Gastrocnemius medialis (tissue), 4 donors: ENCODE measurements around the gene VIL1. TPM values are rescaled to one million over a fixed set of nuclear protein-coding genes. Genes with fewer than 3 reads are reported as not detected.

Experiments
- ATAC-seq, 2 donors: fragments of 150-250 bp; one replicate each; pipeline ENCODE4 v1.9.1; 2016
- DNase-seq, 2 donors: peaks; one replicate each; pipeline ENCODE4 v3.0.0-alpha.2; 2019
- H3K27ac ChIP-seq, 4 donors: fragments of 200-600 bp; sonication (generic); 1 replicate in 1 of 4; 2 replicates in 3 of 4; pipeline ENCODE4 v1.5.1; 2016 to 2018; ENCODE audit warnings: mild to moderate bottlenecking in 2 of 4, moderate library complexity in 1 of 4
- H3K27me3 ChIP-seq, 3 donors: fragments of 200-600 bp; sonication (generic) in 2 of 3; 1 replicate in 1 of 3; 2 replicates in 2 of 3; pipeline versions ENCODE4 v1.5.1 to v1.6.0; 2016 to 2019; ENCODE audit warnings: mild to moderate bottlenecking in 1 of 3, moderate library complexity in 1 of 3
- H3K36me3 ChIP-seq, 2 donors: fragments of 200-600 bp; sonication (generic) in 1 of 2; one replicate each; pipeline ENCODE4 v1.5.1; 2017 to 2018
- H3K4me1 ChIP-seq, 2 donors: fragments of 200-600 bp; sonication (generic) in 1 of 2; one replicate each; pipeline ENCODE4 v1.5.1; 2016 to 2017; ENCODE audit warnings: mild to moderate bottlenecking in 2 of 2
- H3K4me3 ChIP-seq, 4 donors: fragments of 200-600 bp; sonication (generic) in 3 of 4; 1 replicate in 1 of 4; 2 replicates in 3 of 4; pipeline ENCODE4 v1.5.1; 2016 to 2019; ENCODE audit warnings: mild to moderate bottlenecking in 2 of 4
- H3K9me3 ChIP-seq, 3 donors: fragments of 200-600 bp; sonication (generic) in 2 of 3; 1 replicate in 1 of 3; 2 replicates in 2 of 3; pipeline ENCODE4 v1.5.1; 2016 to 2019
- CTCF ChIP-seq, 5 experiments: fragments of 450-650 bp in 3 of 5; fragments of 200-600 bp in 2 of 5; sonication (generic) in 2 of 5; IDR thresholded peaks in 4 of 5; conservative IDR thresholded peaks in 1 of 5; 1 replicate in 4 of 5; 2 replicates in 1 of 5; pipeline ENCODE4 v1.5.1; 2016 to 2019; ENCODE audit warnings: antibody characterized with exemption in 5 of 5, mild to moderate bottlenecking in 3 of 5, moderate library complexity in 3 of 5
- POLR2A ChIP-seq, 2 donors: fragments of 450-650 bp; IDR thresholded peaks; one replicate each; pipeline ENCODE4 v1.6.1; 2017; ENCODE audit warnings: antibody characterized with exemption in 2 of 2, mild to moderate bottlenecking in 2 of 2, moderate library complexity in 2 of 2
- in situ Hi-C, 4 donors: fragments of 200-750 bp; cut with MboI; loops; one replicate each; pipeline versions ENCODE4 v1.15.0 to v1.8.0; 2017; ENCODE audit warnings: low sequenced_read_pairs in 4 of 4
- intact Hi-C: fragments of 100-400 bp; cut with DNase I; formaldehyde crosslinking; loops from one replicate; pipeline ENCODE4 v1.15.1; 2023; ENCODE audit warnings: low total_unique reads
- total RNA-seq, 4 donors: library from RNA; depleted of rRNA; stranded (reverse); fragments of >200 nt; gene quantifications; one replicate each; pipeline versions ENCODE4 v1.1.0 to v1.2.3, GENCODE V29; 2016

VIL1 gene
- total RNA-seq, 4 donors from 2014 or later, result 0.03 to 1.8 TPM; not detected in 2

DNA sequence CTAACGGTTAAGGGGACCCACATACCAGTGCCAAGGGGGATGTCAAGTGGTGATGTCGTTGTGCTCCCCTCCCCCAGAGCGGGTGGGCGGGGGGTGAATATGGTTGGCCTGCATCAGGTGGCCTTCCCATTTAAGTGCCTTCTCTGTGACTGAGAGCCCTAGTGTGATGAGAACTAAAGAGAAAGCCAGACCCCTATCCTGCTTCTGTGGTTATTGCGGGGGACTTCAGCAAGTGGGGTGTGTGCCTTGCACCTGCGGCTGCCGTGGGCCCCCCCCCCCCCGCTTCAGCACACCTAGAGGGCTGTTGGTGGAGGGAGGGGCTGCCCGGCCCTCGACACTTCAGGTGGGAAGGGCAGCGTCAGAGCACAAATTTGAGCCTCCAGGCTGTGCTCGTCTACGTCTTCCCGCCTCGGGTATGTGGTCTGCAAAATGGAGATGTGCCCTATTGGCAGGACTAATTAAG lies 13.1 kb upstream of the VIL1 start:
- intact Hi-C loops, result loop anchor here (2.0 kb wide), 2 partner anchors 61 to 281 kb away; no protein-coding TSS in a partner anchor
- peak overlapping the region; percentile 81 to 93 (median 88) for H3K27ac ChIP-seq
- in situ Hi-C loops, result loop anchor here (5.0 to 25.0 kb wide), 4 partner anchors 57 to 282 kb away; partner anchors contain the start of genes BCS1L (in 2 of the 4), RNF25 (in 2 of the 4), STK36 (in 2 of the 4) and ZNF142 (in 2 of the 4)
- DNase-seq (no peak), ATAC-seq (peak in 1 of 2 donors; percentile 1)
- H3K9me3 ChIP-seq, result no peaks in the 10 kb centered on the region
- H3K36me3 ChIP-seq, result peaks cover 0 to 40% of the 10 kb centered on the region in 2 donors
- H3K4me3 ChIP-seq, result peak overlapping the region; percentile 48 to 72 (median 52)
- no peak for TF ChIP-seq POLR2A (IDR thresholded peaks at IDR 0.05)
- peak in 1 of 5 experiments; percentile 9 for TF ChIP-seq CTCF (IDR thresholded peaks at IDR 0.05 in 4 of 5, conservative IDR thresholded peaks at IDR 0.05 in 1 of 5)
- peaks cover 42 to 43% of the 10 kb centered on the region in 2 donors for H3K4me1 ChIP-seq
- no peaks in the 10 kb centered on the region for H3K27me3 ChIP-seq

DNA sequence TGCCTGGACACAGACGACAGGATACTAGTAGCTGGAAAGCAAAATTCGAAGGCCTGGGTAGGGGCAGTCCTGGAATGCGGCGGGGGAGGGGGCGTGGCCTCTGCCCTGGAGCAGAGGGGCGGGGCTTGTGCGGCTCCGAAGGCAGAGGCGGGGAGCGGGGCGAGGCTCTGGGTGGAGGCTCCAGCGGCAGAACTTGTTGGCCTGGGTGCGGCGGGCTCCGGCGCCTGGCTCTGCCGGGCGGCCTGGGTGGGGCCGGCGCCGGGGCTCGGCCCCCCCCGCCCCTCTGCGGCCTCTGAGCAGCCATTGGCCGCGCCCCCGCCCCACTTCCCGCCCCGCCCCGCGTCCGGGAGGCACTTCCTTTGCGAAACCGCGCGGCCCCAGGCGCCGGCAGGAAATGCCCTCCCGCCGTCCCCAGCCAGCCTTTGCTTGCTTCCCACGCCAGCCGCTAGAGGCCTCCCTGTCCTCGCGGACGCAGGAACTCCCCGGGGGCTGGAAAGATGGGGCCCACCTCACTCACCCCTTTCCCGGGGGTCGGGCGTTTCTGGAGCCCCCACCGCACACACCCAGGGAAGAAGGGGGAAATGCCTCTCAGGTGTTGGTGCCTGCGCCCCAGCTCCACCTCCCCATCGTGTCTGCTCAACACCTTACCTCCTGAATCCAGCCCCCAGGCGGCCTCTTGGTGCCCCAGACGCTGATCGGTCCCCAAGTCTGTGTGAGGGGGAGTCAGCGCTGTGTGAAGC lies 12.5 kb upstream of the VIL1 start:
- H3K4me1 ChIP-seq, result peaks cover 36 to 39% of the 10 kb centered on the region in 2 donors
- peak overlapping the region; percentile 51 to 72 (median 55) for H3K4me3 ChIP-seq
- TF ChIP-seq POLR2A (IDR thresholded peaks at IDR 0.05), result no peak
- TF ChIP-seq CTCF (IDR thresholded peaks at IDR 0.05 in 4 of 5, conservative IDR thresholded peaks at IDR 0.05 in 1 of 5), result peak; percentile 78 to 91 (median 85)
- ATAC-seq (peak; percentile 82 to 83), DNase-seq (peak; percentile 93 to 96)
- intact Hi-C loops (loop anchor here (2.0 kb wide), 2 partner anchors 60 to 280 kb away; no protein-coding TSS in a partner anchor), in situ Hi-C loops (loop anchor here (5.0 to 25.0 kb wide), 4 partner anchors 56 to 281 kb away; partner anchors contain the start of genes BCS1L (in 2 of the 4), RNF25 (in 2 of the 4), STK36 (in 2 of the 4) and ZNF142 (in 2 of the 4))
- H3K27me3 ChIP-seq, result no peaks in the 10 kb centered on the region
- no peaks in the 10 kb centered on the region for H3K9me3 ChIP-seq
- H3K27ac ChIP-seq, result peak overlapping the region; percentile 81 to 93 (median 88)
- peaks cover 0 to 37% of the 10 kb centered on the region in 2 donors for H3K36me3 ChIP-seq

- Histone ChIP-seq H3K36me3 (peaks cover 0 to 30% of the 10 kb centered on the region in 2 donors), H3K27me3 (no peaks in the 10 kb centered on the region), H3K4me1 (peaks cover 29 to 32% of the 10 kb centered on the region in 2 donors), H3K27ac (peak overlapping the region; percentile 81 to 93 (median 88)), H3K4me3 (peak overlapping the region; percentile 51 to 63 (median 55)), H3K9me3 (no peaks in the 10 kb centered on the region)
- DNase-seq, result peak; percentile 57 to 71
- ATAC-seq, result peak; percentile 21 to 34
- in situ Hi-C loops (loop anchor here (5.0 to 25.0 kb wide), 4 partner anchors 55 to 280 kb away; partner anchors contain the start of genes BCS1L (in 2 of the 4), RNF25 (in 2 of the 4), STK36 (in 2 of the 4) and ZNF142 (in 2 of the 4)), intact Hi-C loops (loop anchor here (2.0 kb wide), 2 partner anchors 60 to 280 kb away; no protein-coding TSS in a partner anchor)
- no peak for TF ChIP-seq CTCF (IDR thresholded peaks at IDR 0.05 in 4 of 5, conservative IDR thresholded peaks at IDR 0.05 in 1 of 5)
- no peak for TF ChIP-seq POLR2A (IDR thresholded peaks at IDR 0.05)
Measured at GRCh38 chr2:218406949-218407618, 11.8 kb upstream of the VIL1 start.

DNA sequence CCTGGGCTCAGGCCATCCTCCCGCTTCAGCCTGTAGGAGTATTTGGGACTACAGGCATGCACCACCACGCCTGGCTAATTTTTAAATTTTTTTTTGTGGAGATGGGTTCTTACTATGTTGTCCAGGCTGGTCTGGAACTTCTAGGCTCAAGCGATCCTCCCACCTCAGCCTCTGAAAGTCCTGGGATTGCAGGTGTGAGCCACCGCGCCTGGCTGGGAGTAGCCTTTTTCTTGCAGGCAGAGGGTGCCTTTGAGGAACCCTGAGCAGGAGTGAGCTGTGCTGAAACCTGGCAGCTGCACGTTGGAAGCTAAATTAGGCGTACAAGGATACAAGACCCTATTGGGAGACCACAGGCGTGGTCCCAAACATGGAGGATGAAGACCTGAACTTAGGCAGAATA lies 11.2 kb upstream of the VIL1 start:
- DNase-seq (no peak), ATAC-seq (no peak)
- intact Hi-C loops, result loop anchor here (2.0 kb wide), 2 partner anchors 59 to 279 kb away; no protein-coding TSS in a partner anchor
- peaks cover 24 to 26% of the 10 kb centered on the region in 2 donors for H3K4me1 ChIP-seq
- in situ Hi-C loops, result loop anchor here (5.0 to 25.0 kb wide), 4 partner anchors 55 to 280 kb away; partner anchors contain the start of genes BCS1L (in 2 of the 4), RNF25 (in 2 of the 4), STK36 (in 2 of the 4) and ZNF142 (in 2 of the 4)
- H3K27me3 ChIP-seq, result no peaks in the 10 kb centered on the region
- H3K4me3 ChIP-seq, result no peak overlapping the region
- H3K9me3 ChIP-seq, result no peaks in the 10 kb centered on the region
- peak overlapping the region in 2 of 4 donors; percentile 81 to 88 for H3K27ac ChIP-seq
- no peak for TF ChIP-seq POLR2A (IDR thresholded peaks at IDR 0.05)
- TF ChIP-seq CTCF (IDR thresholded peaks at IDR 0.05 in 4 of 5, conservative IDR thresholded peaks at IDR 0.05 in 1 of 5), result no peak
- peaks cover 0 to 24% of the 10 kb centered on the region in 2 donors for H3K36me3 ChIP-seq
